NCI-H2029 (cell line): Measurements from ENCODE around the gene LNX2.

ENCODE experiments used
- DNase-seq: peaks from one replicate; lab custom pipeline; 2025; lab: John Stamatoyannopoulos, UW

The LNX2 gene

GRCh38 chr13:27620377-27621115, at the start of gene LNX2:
LNX2 (minus strand) TSS chr13:27620529; CDS start chr13:27581703, 38,826 bp downstream.
- DNase-seq: peak; percentile 92

- no peak for DNase-seq
Measured at GRCh38 chr13:27667946-27668345, 47.6 kb upstream of the LNX2 start.

- DNase-seq: no peak
Measured at GRCh38 chr13:27666951-27667350, 46.6 kb upstream of the LNX2 start.

- no peak for DNase-seq
Measured at GRCh38 chr13:27665761-27666160, 45.4 kb upstream of the LNX2 start.

GRCh38 chr13:27665333-27665732, 45.0 kb upstream of the LNX2 start:
- no peak for DNase-seq

GRCh38 chr13:27663947-27664346, 43.6 kb upstream of the LNX2 start:
- no peak for DNase-seq

- DNase-seq: no peak
Measured at GRCh38 chr13:27662738-27663470, 42.6 kb upstream of the LNX2 start.

GRCh38 chr13:27661017-27661416, 40.7 kb upstream of the LNX2 start:
- no peak for DNase-seq

GRCh38 chr13:27660511-27660910, 40.2 kb upstream of the LNX2 start:
- no peak for DNase-seq

GRCh38 chr13:27659145-27659865, 39.0 kb upstream of the LNX2 start:
- no peak for DNase-seq

GRCh38 chr13:27658546-27658945, 38.2 kb upstream of the LNX2 start:
- DNase-seq: no peak

- no peak for DNase-seq
Measured at GRCh38 chr13:27657724-27658123, 37.4 kb upstream of the LNX2 start.

GRCh38 chr13:27654816-27655215, 34.5 kb upstream of the LNX2 start:
- no peak for DNase-seq

- DNase-seq: no peak
Measured at GRCh38 chr13:27654059-27654458, 33.7 kb upstream of the LNX2 start.

GRCh38 chr13:27650312-27650711, 30.0 kb upstream of the LNX2 start:
- DNase-seq: no peak

GRCh38 chr13:27644302-27644701, 24.0 kb upstream of the LNX2 start:
- DNase-seq: no peak

GRCh38 chr13:27643334-27644132, 23.2 kb upstream of the LNX2 start:
- DNase-seq: no peak

- DNase-seq: no peak
Measured at GRCh38 chr13:27641711-27642502, 21.6 kb upstream of the LNX2 start.

GRCh38 chr13:27639186-27639585, 18.9 kb upstream of the LNX2 start:
- no peak for DNase-seq

- no peak for DNase-seq
Measured at GRCh38 chr13:27638521-27638920, 18.2 kb upstream of the LNX2 start.

GRCh38 chr13:27638001-27638400, 17.7 kb upstream of the LNX2 start:
- no peak for DNase-seq
